ENCODE results near the gene ING1.
A peak's percentile ranks its signal among the peaks of the same experiment; 100 is the strongest.
"Not testable (repeated sequence)": the region's sequence is repeated elsewhere in the genome, so short reads cannot be mapped to it uniquely, and the experiment has no call there.

The ING1 gene

GRCh38 chr13:110682746-110683145, 30.8 kb upstream of the ING1 start:
- peaks cover 12% of the 10 kb centered on the region for H3K4me1 ChIP-seq (ENCODE audit: control insufficient read depth, insufficient read depth, low read length)
- H3K36me3 ChIP-seq (ENCODE audit: control insufficient read depth, insufficient read depth, low read length) = peaks cover 32% of the 10 kb centered on the region
- no peak overlapping the region for H3K4me3 ChIP-seq (ENCODE audit: low read length)
- H3K9ac ChIP-seq (ENCODE audit: low read length) = no peak overlapping the region
- H3K27me3 ChIP-seq (ENCODE audit: control insufficient read depth, insufficient read depth, low read length) = no peaks in the 10 kb centered on the region
- no peak overlapping the region for H3K27ac ChIP-seq (ENCODE audit: low read depth, low read length)

GRCh38 chr13:110683203-110683883, 30.2 kb upstream of the ING1 start:
- peaks cover 12% of the 10 kb centered on the region for H3K4me1 ChIP-seq (ENCODE audit: control insufficient read depth, insufficient read depth, low read length)
- peaks cover 33% of the 10 kb centered on the region for H3K36me3 ChIP-seq (ENCODE audit: control insufficient read depth, insufficient read depth, low read length)
- no peaks in the 10 kb centered on the region for H3K27me3 ChIP-seq (ENCODE audit: control insufficient read depth, insufficient read depth, low read length)
- no peak overlapping the region for H3K4me3 ChIP-seq (ENCODE audit: low read length)
- H3K9ac ChIP-seq (ENCODE audit: low read length) = no peak overlapping the region
- H3K27ac ChIP-seq (ENCODE audit: low read depth, low read length) = peak overlapping the region; percentile 95

GRCh38 chr13:110683921-110684320, 29.6 kb upstream of the ING1 start:
- no peaks in the 10 kb centered on the region for H3K27me3 ChIP-seq (ENCODE audit: control insufficient read depth, insufficient read depth, low read length)
- peak overlapping the region; percentile 95 for H3K27ac ChIP-seq (ENCODE audit: low read depth, low read length)
- peak overlapping the region; percentile 5 for H3K9ac ChIP-seq (ENCODE audit: low read length)
- peaks cover 12% of the 10 kb centered on the region for H3K4me1 ChIP-seq (ENCODE audit: control insufficient read depth, insufficient read depth, low read length)
- no peak overlapping the region for H3K4me3 ChIP-seq (ENCODE audit: low read length)
- H3K36me3 ChIP-seq (ENCODE audit: control insufficient read depth, insufficient read depth, low read length) = peaks cover 27% of the 10 kb centered on the region

- no peak overlapping the region for H3K4me3 ChIP-seq (ENCODE audit: low read length)
- no peaks in the 10 kb centered on the region for H3K27me3 ChIP-seq (ENCODE audit: control insufficient read depth, insufficient read depth, low read length)
- H3K27ac ChIP-seq (ENCODE audit: low read depth, low read length) = peak overlapping the region; percentile 95
- peak overlapping the region; percentile 5 for H3K9ac ChIP-seq (ENCODE audit: low read length)
- H3K36me3 ChIP-seq (ENCODE audit: control insufficient read depth, insufficient read depth, low read length) = peaks cover 26% of the 10 kb centered on the region
- peaks cover 12% of the 10 kb centered on the region for H3K4me1 ChIP-seq (ENCODE audit: control insufficient read depth, insufficient read depth, low read length)
Measured at GRCh38 chr13:110684388-110685056, 29.0 kb upstream of the ING1 start.

- peaks cover 12% of the 10 kb centered on the region for H3K4me1 ChIP-seq (ENCODE audit: control insufficient read depth, insufficient read depth, low read length)
- peaks cover 21% of the 10 kb centered on the region for H3K36me3 ChIP-seq (ENCODE audit: control insufficient read depth, insufficient read depth, low read length)
- peak overlapping the region; percentile 95 for H3K27ac ChIP-seq (ENCODE audit: low read depth, low read length)
- H3K9ac ChIP-seq (ENCODE audit: low read length) = no peak overlapping the region
- H3K4me3 ChIP-seq (ENCODE audit: low read length) = no peak overlapping the region
- no peaks in the 10 kb centered on the region for H3K27me3 ChIP-seq (ENCODE audit: control insufficient read depth, insufficient read depth, low read length)
Measured at GRCh38 chr13:110685305-110686020, 28.0 kb upstream of the ING1 start.

- Histone ChIP-seq H3K27ac (ENCODE audit: low read depth, low read length) (no peak overlapping the region), H3K4me3 (ENCODE audit: low read length) (no peak overlapping the region), H3K4me1 (ENCODE audit: control insufficient read depth, insufficient read depth, low read length) (peaks cover 12% of the 10 kb centered on the region), H3K27me3 (ENCODE audit: control insufficient read depth, insufficient read depth, low read length) (no peaks in the 10 kb centered on the region), H3K36me3 (ENCODE audit: control insufficient read depth, insufficient read depth, low read length) (peaks cover 15% of the 10 kb centered on the region), H3K9ac (ENCODE audit: low read length) (no peak overlapping the region)
Measured at GRCh38 chr13:110687736-110688135, 25.8 kb upstream of the ING1 start.

GRCh38 chr13:110689041-110689440, 24.5 kb upstream of the ING1 start:
- peaks cover 8% of the 10 kb centered on the region for H3K4me1 ChIP-seq (ENCODE audit: control insufficient read depth, insufficient read depth, low read length)
- H3K9ac ChIP-seq (ENCODE audit: low read length) = no peak overlapping the region
- no peak overlapping the region for H3K4me3 ChIP-seq (ENCODE audit: low read length)
- H3K27ac ChIP-seq (ENCODE audit: low read depth, low read length) = no peak overlapping the region
- peaks cover 13% of the 10 kb centered on the region for H3K36me3 ChIP-seq (ENCODE audit: control insufficient read depth, insufficient read depth, low read length)
- no peaks in the 10 kb centered on the region for H3K27me3 ChIP-seq (ENCODE audit: control insufficient read depth, insufficient read depth, low read length)

- H3K36me3 ChIP-seq (ENCODE audit: control insufficient read depth, insufficient read depth, low read length) = peaks cover 10% of the 10 kb centered on the region
- H3K4me1 ChIP-seq (ENCODE audit: control insufficient read depth, insufficient read depth, low read length) = peaks cover 3% of the 10 kb centered on the region
- H3K27me3 ChIP-seq (ENCODE audit: control insufficient read depth, insufficient read depth, low read length) = no peaks in the 10 kb centered on the region
- H3K9ac ChIP-seq (ENCODE audit: low read length) = no peak overlapping the region
- H3K4me3 ChIP-seq (ENCODE audit: low read length) = no peak overlapping the region
- H3K27ac ChIP-seq (ENCODE audit: low read depth, low read length) = no peak overlapping the region
Measured at GRCh38 chr13:110689711-110690110, 23.8 kb upstream of the ING1 start.

GRCh38 chr13:110690516-110690915, 23.0 kb upstream of the ING1 start:
- no peak overlapping the region for H3K9ac ChIP-seq (ENCODE audit: low read length)

GRCh38 chr13:110695774-110696173, 17.7 kb upstream of the ING1 start:
- not testable (repeated sequence) for H3K27me3 ChIP-seq (ENCODE audit: control insufficient read depth, insufficient read depth, low read length); H3K27ac ChIP-seq (ENCODE audit: low read depth, low read length); H3K4me1 ChIP-seq (ENCODE audit: control insufficient read depth, insufficient read depth, low read length); H3K4me3 ChIP-seq (ENCODE audit: low read length); H3K9ac ChIP-seq (ENCODE audit: low read length); H3K36me3 ChIP-seq (ENCODE audit: control insufficient read depth, insufficient read depth, low read length)

More at GRCh38 chr13:110690516-110690915, 23.0 kb upstream of the ING1 start:
- Histone ChIP-seq H3K27ac (ENCODE audit: low read depth, low read length) (no peak overlapping the region), H3K36me3 (ENCODE audit: control insufficient read depth, insufficient read depth, low read length) (peaks cover 10% of the 10 kb centered on the region), H3K4me3 (ENCODE audit: low read length) (no peak overlapping the region), H3K4me1 (ENCODE audit: control insufficient read depth, insufficient read depth, low read length) (no peaks in the 10 kb centered on the region), H3K27me3 (ENCODE audit: control insufficient read depth, insufficient read depth, low read length) (no peaks in the 10 kb centered on the region)

- peaks cover 4% of the 10 kb centered on the region for H3K36me3 ChIP-seq (ENCODE audit: control insufficient read depth, insufficient read depth, low read length)
- no peak overlapping the region for H3K27ac ChIP-seq (ENCODE audit: low read depth, low read length)
- no peak overlapping the region for H3K9ac ChIP-seq (ENCODE audit: low read length)
- H3K4me3 ChIP-seq (ENCODE audit: low read length) = no peak overlapping the region
- no peaks in the 10 kb centered on the region for H3K27me3 ChIP-seq (ENCODE audit: control insufficient read depth, insufficient read depth, low read length)
- H3K4me1 ChIP-seq (ENCODE audit: control insufficient read depth, insufficient read depth, low read length) = no peaks in the 10 kb centered on the region
Measured at GRCh38 chr13:110696776-110697175, 16.7 kb upstream of the ING1 start.

- Histone ChIP-seq H3K4me1 (ENCODE audit: control insufficient read depth, insufficient read depth, low read length) (no peaks in the 10 kb centered on the region), H3K27me3 (ENCODE audit: control insufficient read depth, insufficient read depth, low read length) (no peaks in the 10 kb centered on the region), H3K4me3 (ENCODE audit: low read length) (no peak overlapping the region), H3K36me3 (ENCODE audit: control insufficient read depth, insufficient read depth, low read length) (peaks cover 4% of the 10 kb centered on the region), H3K27ac (ENCODE audit: low read depth, low read length) (no peak overlapping the region), H3K9ac (ENCODE audit: low read length) (no peak overlapping the region)
Measured at GRCh38 chr13:110697842-110698241, 15.7 kb upstream of the ING1 start.
